Middle frontal gyrus (tissue), 1 donor: ENCODE results near the gene ANKIB1.
"Not testable (repeated sequence)": the region's sequence is repeated elsewhere in the genome, so short reads cannot be mapped to it uniquely, and the experiment has no call there.

Experiments used
- DNase-seq: peaks from one replicate; pipeline ENCODE4 v3.0.0-alpha.2; 2015; ENCODE audit warnings: low spot score; ENCODE audit errors: extremely low spot score

Gene ANKIB1

DNA sequence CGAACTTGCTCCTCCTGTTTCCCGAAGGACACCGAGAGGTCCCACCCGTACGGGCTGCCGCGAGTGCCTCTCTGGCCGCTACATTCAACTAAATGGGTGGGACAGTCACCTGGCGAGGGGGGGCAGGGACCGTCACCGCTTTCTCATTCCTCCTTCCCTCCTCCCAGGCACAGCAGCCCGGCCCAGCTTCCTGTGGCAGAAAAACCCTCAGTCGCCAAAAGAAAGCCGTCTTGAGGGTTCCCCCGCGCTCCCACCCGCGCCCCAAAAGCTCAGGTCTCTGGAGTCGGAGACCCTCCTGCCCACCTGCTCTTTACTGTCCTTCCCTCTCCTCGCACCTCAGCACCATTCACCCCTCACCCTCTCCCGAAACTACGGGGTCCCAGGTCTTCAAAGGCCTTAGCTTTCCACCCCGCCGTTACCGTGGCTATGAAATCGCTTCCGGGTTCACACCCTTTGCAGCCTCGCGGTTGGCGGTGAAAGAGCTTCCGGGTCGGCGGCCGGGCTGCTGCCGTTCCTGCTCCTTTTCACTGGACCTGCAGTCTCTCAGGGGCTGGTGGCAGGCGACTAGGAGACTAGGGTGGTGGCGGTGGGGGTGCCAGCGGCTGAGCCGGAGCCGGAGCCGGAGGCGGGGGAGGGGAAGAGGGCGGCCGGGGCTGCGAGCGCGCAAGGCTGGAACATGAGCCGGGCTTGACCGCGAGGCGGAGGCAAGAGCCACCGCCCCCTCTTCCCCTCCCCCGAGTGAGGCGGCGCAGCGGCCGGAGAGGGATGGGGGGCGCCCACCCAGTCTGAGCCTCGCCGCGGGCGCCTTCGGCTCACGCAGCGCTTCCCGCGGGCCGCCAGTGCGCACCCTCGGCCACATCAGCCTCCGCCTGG is at the start of gene ANKIB1, which contains the start of gene KRIT1:
Gene ANKIB1, plus strand, starts transcription at position 488 of the 873 bp plus-strand sequence. CDS start 49,005 bp downstream, outside the sequence.
Gene KRIT1, minus strand, starts transcription at position 428 of the 873 bp plus-strand sequence. CDS start 3,779 bp downstream, outside the sequence.
- DNase-seq, result peak; percentile 82

GRCh38 chr7:92200791-92201190 is 45.0 kb upstream of the ANKIB1 start:
- no peak for DNase-seq

DNA sequence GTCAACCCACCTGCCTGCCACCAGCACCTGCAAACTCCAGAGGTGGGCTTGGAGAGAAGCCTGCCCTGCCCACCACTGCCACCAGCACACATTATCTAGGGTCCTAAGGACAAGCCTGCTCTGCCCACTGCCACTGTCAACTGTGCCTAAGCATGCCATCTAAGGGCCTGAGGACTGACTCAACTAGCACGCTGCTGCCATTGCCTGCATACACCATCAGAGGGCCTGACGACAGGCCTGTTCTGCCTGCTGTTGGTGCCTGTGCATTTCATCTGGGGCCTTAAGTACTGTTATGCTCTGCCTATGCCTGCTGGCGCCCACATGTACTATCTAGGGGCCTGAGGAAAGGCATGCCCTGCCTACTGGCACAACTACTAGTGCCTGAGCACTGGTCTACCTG is 39.8 kb upstream of the ANKIB1 start:
- DNase-seq, result no peak

DNA sequence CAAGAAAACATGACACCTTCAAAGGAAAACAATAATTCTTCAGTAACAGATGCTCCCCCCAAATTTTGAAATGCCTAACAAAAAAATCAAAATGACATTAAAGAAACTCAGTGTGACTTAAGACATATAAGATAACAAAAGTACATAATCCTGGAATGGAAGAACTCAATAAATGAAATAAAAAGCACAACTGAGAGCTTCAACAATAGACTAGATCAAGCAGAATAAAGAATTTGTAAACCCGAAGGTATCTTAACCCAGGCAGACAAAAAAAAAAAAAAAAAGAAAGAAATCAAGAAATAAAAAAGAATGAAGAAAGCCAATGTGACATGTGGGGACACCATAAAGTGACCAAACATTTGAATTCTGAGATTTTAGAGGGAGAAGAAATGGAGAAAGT is 39.1 kb upstream of the ANKIB1 start:
- no peak for DNase-seq

- no peak for DNase-seq
Measured at GRCh38 chr7:92221766-92222165, 24.0 kb upstream of the ANKIB1 start.

- no peak for DNase-seq
Measured at GRCh38 chr7:92226981-92227380, 18.8 kb upstream of the ANKIB1 start.

- DNase-seq, result no peak
Measured at GRCh38 chr7:92228100-92228499, 17.7 kb upstream of the ANKIB1 start.

GRCh38 chr7:92228742-92229141 is 17.0 kb upstream of the ANKIB1 start:
- DNase-seq, result no peak

DNA sequence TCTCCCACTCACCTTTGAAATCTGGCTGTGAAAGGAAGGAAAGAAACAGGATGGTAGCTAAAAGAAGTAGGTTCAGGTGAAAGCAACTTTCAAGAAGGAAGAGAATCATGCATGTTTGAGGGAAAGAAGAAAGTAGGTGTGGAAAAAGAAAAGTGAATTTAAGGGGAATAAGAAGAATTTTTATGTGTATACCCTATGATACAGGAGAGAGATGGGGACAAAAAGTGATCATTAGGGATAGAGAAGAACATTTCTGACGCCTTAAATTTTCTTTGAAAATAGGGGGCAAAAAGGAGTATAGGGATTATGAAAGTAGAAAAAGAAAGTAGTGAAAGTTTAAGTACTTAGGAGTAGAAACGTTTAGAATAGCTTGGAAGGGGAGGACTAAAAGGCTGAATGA is 15.2 kb upstream of the ANKIB1 start:
- DNase-seq, result no peak

DNA sequence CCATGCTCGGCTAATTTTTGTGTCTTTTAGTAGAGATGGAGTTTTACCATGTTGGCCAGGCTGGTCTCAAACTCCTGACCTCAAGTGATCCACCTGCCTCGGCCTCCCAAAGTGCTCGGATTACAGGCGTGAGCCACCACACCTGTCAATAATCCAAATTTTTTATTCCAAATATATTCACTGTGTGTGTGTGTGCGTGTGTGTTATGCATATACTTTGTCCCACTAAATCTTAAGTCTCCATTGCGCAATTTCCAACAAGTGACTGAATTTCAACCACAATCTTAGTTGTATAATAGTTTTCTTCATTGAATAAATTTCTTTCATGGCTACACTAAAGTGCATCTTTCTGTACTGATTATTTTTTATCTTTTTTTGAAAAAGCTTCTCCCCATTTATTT is 2.8 kb upstream of the ANKIB1 start:
- DNase-seq, result no peak

DNA sequence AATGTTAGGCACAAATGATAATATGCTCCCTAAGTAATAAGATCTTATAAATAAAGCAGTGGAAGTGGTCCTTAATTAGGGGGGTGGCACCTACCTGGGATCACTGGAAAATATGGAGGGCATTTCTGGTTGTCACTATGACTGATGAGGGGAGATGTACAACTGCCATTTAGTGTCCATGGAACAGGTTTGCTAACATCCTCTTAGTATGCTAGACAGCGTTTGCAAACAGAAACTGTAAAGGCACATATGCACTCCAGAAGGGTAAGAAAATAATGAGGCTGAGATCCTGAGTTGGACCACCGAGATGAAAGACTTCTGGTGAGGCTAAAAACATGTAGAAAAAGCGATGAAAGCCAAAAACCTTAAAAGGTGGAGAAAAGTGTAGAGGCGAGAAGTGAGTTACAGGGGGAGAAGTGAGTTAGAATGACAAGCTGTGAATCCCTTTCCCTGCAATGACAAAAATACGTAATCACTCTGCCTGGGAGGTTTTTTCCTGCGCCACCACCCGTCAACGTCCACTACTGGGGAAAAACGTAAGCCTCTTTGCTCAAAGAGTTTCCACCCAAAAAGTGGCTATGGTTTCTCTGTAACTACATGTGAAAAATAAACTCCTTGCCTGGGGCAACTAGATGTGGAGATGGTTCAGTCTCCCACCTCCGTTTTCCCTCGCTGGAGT is 827 bp upstream of the ANKIB1 start:
- DNase-seq, result peak; percentile 5

GRCh38 chr7:92246360-92247101 is 757 bp downstream of the ANKIB1 start:
- no peak for DNase-seq

DNA sequence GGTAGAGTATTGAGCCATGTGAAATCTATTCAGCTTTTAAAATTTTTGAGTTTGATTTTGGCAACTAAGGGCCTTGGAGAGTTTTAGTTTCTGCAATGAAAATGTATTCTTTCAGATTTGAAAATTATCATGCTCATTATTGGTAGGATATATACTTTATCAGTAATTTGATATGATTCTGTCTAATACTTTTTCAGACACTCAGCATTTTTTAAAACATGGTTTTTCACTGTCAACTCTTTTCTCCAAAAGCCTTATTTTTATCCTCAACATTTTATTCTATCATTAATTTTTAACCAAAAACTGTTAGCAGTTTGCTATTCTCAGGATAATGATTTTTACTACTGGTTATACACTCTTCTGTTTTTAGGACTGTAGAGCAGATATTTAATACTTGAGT is 4.8 kb downstream of the ANKIB1 start:
- DNase-seq, result no peak

GRCh38 chr7:92251181-92251580 is 5.4 kb downstream of the ANKIB1 start:
- DNase-seq, result no peak

GRCh38 chr7:92253251-92253650 is 7.5 kb downstream of the ANKIB1 start:
- peak; percentile 14 for DNase-seq

DNA sequence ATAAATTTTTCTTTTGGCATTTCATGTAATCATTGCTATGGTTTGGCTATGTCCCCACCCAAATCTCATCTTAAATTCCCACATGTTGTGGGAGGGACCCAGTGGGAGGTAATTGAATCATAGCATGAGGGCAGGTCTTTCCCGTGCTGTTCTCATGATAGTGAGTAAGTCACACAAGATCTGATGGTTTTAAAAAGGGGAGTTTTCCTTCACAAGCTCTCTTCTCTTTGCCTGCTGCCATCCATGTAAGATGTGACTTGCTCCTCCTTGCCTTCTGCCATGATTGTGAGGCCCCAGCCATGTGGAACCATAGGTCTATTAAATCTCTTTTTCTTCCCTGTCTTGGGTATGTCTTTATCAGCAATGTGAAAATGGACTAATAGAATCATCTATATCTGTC is 9.0 kb downstream of the ANKIB1 start:
- DNase-seq, result not testable (repeated sequence)

- DNase-seq, result no peak
Measured at GRCh38 chr7:92255308-92255707, 9.5 kb downstream of the ANKIB1 start.

DNA sequence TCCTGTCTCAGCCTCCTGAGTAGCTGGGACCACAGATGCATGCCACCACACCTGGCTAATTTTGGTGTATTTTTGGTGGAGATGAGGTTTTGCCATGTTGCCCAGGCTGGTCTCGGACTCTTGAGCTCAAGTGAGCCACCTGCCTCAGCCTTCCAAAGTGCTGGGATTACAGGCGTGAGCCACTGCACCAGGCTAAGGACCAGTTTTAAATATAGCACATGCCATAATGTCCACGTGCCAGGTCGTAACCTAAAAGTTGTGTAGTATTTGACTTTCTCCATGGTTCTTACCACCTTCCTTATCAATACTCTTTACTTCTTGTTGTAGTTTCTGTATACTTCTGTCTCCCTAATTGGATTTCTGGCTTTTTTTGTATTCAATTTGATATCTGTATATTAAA is 13.3 kb downstream of the ANKIB1 start:
- DNase-seq, result no peak

GRCh38 chr7:92259610-92260247 is 14.0 kb downstream of the ANKIB1 start:
- DNase-seq, result no peak

- no peak for DNase-seq
Measured at GRCh38 chr7:92260248-92260781, 14.5 kb downstream of the ANKIB1 start.
